HEK293 (cell line): ENCODE measurements around the gene FAM118A.

ENCODE experiments used
- EGR2 ChIP-seq: fragments of 450-650 bp; formaldehyde crosslinking; IDR thresholded peaks from 2 replicates; pipeline ENCODE4 v1.5.1; 2016; ENCODE audit warnings: low read depth, missing biosample characterization, missing genetic modification characterization
- GLI4 ChIP-seq: fragments of 450-650 bp; formaldehyde crosslinking; IDR thresholded peaks from 2 replicates; pipeline ENCODE4 v1.5.1; 2016; ENCODE audit warnings: missing biosample characterization, missing genetic modification characterization
- SALL2 ChIP-seq: fragments of 450-650 bp; formaldehyde crosslinking; IDR thresholded peaks from 2 replicates; pipeline ENCODE4 v1.5.0; 2017; ENCODE audit warnings: missing biosample characterization, mild to moderate bottlenecking, missing genetic modification characterization, borderline replicate concordance
- SP2 ChIP-seq: fragments of 450-650 bp; formaldehyde crosslinking; IDR thresholded peaks from 2 replicates; pipeline ENCODE4 v1.5.1; 2016; ENCODE audit warnings: missing biosample characterization, missing genetic modification characterization
- ZBTB21 ChIP-seq: fragments of 450-650 bp; formaldehyde crosslinking; IDR thresholded peaks from 2 replicates; pipeline ENCODE4 v1.5.1; 2017; ENCODE audit warnings: missing biosample characterization, missing genetic modification characterization
- ZBTB7A ChIP-seq: fragments of 450-650 bp; formaldehyde crosslinking; IDR thresholded peaks from 2 replicates; pipeline ENCODE4 v1.5.1; 2016; ENCODE audit warnings: low read depth, missing biosample characterization, missing genetic modification characterization
- ZFHX2 ChIP-seq: fragments of 450-650 bp; formaldehyde crosslinking; conservative IDR thresholded peaks from 2 replicates; pipeline ENCODE4 v1.5.1; 2016; ENCODE audit warnings: missing biosample characterization, missing genetic modification characterization
- ZFP69B ChIP-seq: fragments of 450-650 bp; formaldehyde crosslinking; IDR thresholded peaks from 2 replicates; pipeline ENCODE4 v1.5.1; 2016; ENCODE audit warnings: missing biosample characterization, missing genetic modification characterization
- ZNF140 ChIP-seq: fragments of 450-650 bp; formaldehyde crosslinking; IDR thresholded peaks from 2 replicates; pipeline ENCODE4 v1.5.1; 2016; ENCODE audit warnings: missing biosample characterization, missing genetic modification characterization
- ZNF184 ChIP-seq: fragments of 450-650 bp; IDR thresholded peaks from 2 replicates; pipeline ENCODE4 v1.5.1; 2018; ENCODE audit warnings: missing biosample characterization, mild to moderate bottlenecking, missing genetic modification characterization
- ZNF211 ChIP-seq: fragments of 450-650 bp; formaldehyde crosslinking; IDR thresholded peaks from 2 replicates; pipeline ENCODE4 v1.5.1; 2016; ENCODE audit warnings: low read depth, missing biosample characterization, missing genetic modification characterization
- ZNF24 ChIP-seq: fragments of 450-650 bp; formaldehyde crosslinking; IDR thresholded peaks from 2 replicates; pipeline ENCODE4 v1.5.1; 2016; ENCODE audit warnings: missing biosample characterization, missing genetic modification characterization
- ZNF266 ChIP-seq: fragments of 450-650 bp; formaldehyde crosslinking; IDR thresholded peaks from 2 replicates; pipeline ENCODE4 v1.5.1; 2016; ENCODE audit warnings: missing biosample characterization, missing genetic modification characterization, low read depth
- ZNF311 ChIP-seq: fragments of 450-650 bp; formaldehyde crosslinking; IDR thresholded peaks from 2 replicates; pipeline ENCODE4 v1.5.1; 2017; ENCODE audit warnings: missing biosample characterization, missing genetic modification characterization, borderline replicate concordance
- ZNF366 ChIP-seq: fragments of 450-650 bp; formaldehyde crosslinking; conservative IDR thresholded peaks from 2 replicates; pipeline ENCODE4 v1.5.1; 2016; ENCODE audit warnings: missing biosample characterization, missing genetic modification characterization
- ZNF544 ChIP-seq: fragments of 450-650 bp; formaldehyde crosslinking; IDR thresholded peaks from 2 replicates; pipeline ENCODE4 v1.5.0; 2017; ENCODE audit warnings: missing biosample characterization, missing genetic modification characterization
- ZNF571 ChIP-seq: fragments of 450-650 bp; formaldehyde crosslinking; IDR thresholded peaks from 2 replicates; pipeline ENCODE4 v1.5.0; 2017; ENCODE audit warnings: missing biosample characterization, missing genetic modification characterization
- ZNF621 ChIP-seq: fragments of 450-650 bp; formaldehyde crosslinking; IDR thresholded peaks from 2 replicates; pipeline ENCODE4 v1.5.1; 2017; ENCODE audit warnings: missing biosample characterization, missing genetic modification characterization
- ZNF776 ChIP-seq: fragments of 450-650 bp; formaldehyde crosslinking; IDR thresholded peaks from 2 replicates; pipeline ENCODE4 v1.5.0; 2017; ENCODE audit warnings: missing biosample characterization, missing genetic modification characterization, borderline replicate concordance
- ZNF785 ChIP-seq: fragments of 450-650 bp; formaldehyde crosslinking; IDR thresholded peaks from 2 replicates; pipeline ENCODE4 v1.5.1; 2016; ENCODE audit warnings: missing biosample characterization, missing genetic modification characterization
- TF ChIP-seq, protein P1 (sequence below): fragments of 450-650 bp; formaldehyde crosslinking; conservative IDR thresholded peaks from 2 replicates; pipeline ENCODE4 v1.5.1; 2016; ENCODE audit warnings: low read depth, missing biosample characterization, missing genetic modification characterization
- TF ChIP-seq, protein P2 (sequence below): fragments of 450-650 bp; formaldehyde crosslinking; IDR thresholded peaks from 2 replicates; pipeline ENCODE4 v1.5.1; 2017; ENCODE audit warnings: missing biosample characterization, missing genetic modification characterization
- TF ChIP-seq, protein P3 (sequence below): fragments of 450-650 bp; formaldehyde crosslinking; IDR thresholded peaks from 2 replicates; pipeline ENCODE4 v1.5.1; 2017; ENCODE audit warnings: missing biosample characterization, mild to moderate bottlenecking, missing genetic modification characterization, moderate library complexity
- TF ChIP-seq, protein P4 (sequence below): fragments of 450-650 bp; formaldehyde crosslinking; IDR thresholded peaks from 2 replicates; pipeline ENCODE4 v1.5.1; 2016; ENCODE audit warnings: missing biosample characterization, missing genetic modification characterization
- TF ChIP-seq, protein P5 (sequence below): fragments of 450-650 bp; formaldehyde crosslinking; IDR thresholded peaks from 2 replicates; pipeline ENCODE4 v1.5.0; 2017; ENCODE audit warnings: missing biosample characterization, missing genetic modification characterization, borderline replicate concordance
- TF ChIP-seq, protein P6 (sequence below): fragments of 450-650 bp; formaldehyde crosslinking; IDR thresholded peaks from 2 replicates; pipeline ENCODE4 v1.5.1; 2016; ENCODE audit warnings: missing biosample characterization, missing genetic modification characterization

The FAM118A gene

DNA sequence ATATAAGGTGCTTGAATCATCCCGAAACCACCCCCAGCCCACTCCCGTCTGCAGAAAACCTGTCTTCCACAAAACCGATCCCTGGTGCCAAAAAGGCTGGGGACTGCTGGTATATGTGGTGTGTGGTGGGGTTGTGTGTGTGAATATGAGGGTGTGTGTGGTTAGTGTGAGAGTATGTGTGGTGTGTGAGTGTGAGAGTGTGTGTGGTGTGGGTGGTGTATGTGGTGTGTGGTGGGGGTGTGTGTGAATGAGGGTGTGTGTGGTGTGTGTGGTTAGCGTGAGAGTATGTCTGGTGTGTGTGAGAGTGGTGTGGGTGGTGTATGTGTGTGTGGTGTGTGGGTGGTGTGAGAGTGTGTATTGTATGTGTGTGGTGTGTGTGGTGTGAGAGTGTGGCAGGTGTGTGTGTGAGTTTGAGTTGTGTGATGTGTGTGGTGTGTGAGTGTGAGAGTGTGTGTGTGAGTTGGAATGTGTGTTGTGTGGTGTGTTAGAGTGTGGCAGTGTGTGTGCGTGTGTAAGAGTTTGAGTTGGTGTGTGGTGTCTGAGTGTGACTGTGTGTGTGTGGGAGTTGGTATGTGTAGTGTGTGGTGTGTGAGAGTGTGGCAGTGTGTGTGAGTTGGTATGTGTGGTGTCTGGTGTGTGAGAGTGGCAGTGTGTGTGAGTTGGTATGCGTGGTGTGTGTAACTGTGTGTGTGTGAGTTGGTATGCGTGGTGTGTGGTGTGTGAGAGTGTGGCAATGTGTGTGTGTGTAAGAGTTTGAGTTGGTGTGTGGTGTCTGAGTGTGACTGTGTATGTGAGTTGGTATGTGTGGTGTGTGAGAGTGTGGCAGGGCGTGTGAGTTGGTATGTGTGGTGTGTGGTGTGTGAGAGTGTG, 18.4 kb upstream of the FAM118A start (continued):
- TF ChIP-seq, protein P1, sequence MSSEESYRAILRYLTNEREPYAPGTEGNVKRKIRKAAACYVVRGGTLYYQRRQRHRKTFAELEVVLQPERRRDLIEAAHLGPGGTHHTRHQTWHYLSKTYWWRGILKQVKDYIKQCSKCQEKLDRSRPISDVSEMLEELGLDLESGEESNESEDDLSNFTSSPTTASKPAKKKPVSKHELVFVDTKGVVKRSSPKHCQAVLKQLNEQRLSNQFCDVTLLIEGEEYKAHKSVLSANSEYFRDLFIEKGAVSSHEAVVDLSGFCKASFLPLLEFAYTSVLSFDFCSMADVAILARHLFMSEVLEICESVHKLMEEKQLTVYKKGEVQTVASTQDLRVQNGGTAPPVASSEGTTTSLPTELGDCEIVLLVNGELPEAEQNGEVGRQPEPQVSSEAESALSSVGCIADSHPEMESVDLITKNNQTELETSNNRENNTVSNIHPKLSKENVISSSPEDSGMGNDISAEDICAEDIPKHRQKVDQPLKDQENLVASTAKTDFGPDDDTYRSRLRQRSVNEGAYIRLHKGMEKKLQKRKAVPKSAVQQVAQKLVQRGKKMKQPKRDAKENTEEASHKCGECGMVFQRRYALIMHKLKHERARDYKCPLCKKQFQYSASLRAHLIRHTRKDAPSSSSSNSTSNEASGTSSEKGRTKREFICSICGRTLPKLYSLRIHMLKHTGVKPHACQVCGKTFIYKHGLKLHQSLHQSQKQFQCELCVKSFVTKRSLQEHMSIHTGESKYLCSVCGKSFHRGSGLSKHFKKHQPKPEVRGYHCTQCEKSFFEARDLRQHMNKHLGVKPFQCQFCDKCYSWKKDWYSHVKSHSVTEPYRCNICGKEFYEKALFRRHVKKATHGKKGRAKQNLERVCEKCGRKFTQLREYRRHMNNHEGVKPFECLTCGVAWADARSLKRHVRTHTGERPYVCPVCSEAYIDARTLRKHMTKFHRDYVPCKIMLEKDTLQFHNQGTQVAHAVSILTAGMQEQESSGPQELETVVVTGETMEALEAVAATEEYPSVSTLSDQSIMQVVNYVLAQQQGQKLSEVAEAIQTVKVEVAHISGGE (tag by site-specific recombination), result no peak
- TF ChIP-seq ZNF211 (tag by site-specific recombination) (no peak), ZBTB7A (no peak), SP2 (0 out of 2 replicates have a peak, but pooled peaks have one; percentile 15), EGR2 (tag by site-specific recombination) (peak; percentile 99), ZNF776 (tag by site-specific recombination) (peak; percentile 58; the same call in 1 of the 2 replicates), SALL2 (tag by site-specific recombination) (peak; percentile 66; the same call in 1 of the 2 replicates), GLI4 (tag by site-specific recombination) (peak; percentile 18; the same call in 1 of the 2 replicates), ZNF140 (tag by site-specific recombination) (peak; percentile 1; the same call in 1 of the 2 replicates), ZNF366 (no peak), ZNF785 (tag by site-specific recombination) (peak; percentile 56; the same call in 1 of the 2 replicates), ZNF311 (tag by site-specific recombination) (peak; percentile 67), ZNF544 (tag by site-specific recombination) (peak; percentile 53; the same call in 1 of the 2 replicates), ZNF621 (tag by site-specific recombination) (peak; percentile 13; the same call in 1 of the 2 replicates), ZFHX2 (peak; percentile 99), ZNF184 (tag by site-specific recombination) (no peak), ZNF24 (no peak), ZFP69B (tag by site-specific recombination) (peak; percentile 11; the same call in 1 of the 2 replicates), ZNF571 (tag by site-specific recombination) (no peak; the same call in 1 of the 2 replicates), ZNF266 (tag by site-specific recombination) (0 out of 2 replicates have a peak, but pooled peaks have one; percentile 6), ZBTB21 (tag by site-specific recombination) (0 out of 2 replicates have a peak, but pooled peaks have one; percentile 16)
- TF ChIP-seq, protein P2, sequence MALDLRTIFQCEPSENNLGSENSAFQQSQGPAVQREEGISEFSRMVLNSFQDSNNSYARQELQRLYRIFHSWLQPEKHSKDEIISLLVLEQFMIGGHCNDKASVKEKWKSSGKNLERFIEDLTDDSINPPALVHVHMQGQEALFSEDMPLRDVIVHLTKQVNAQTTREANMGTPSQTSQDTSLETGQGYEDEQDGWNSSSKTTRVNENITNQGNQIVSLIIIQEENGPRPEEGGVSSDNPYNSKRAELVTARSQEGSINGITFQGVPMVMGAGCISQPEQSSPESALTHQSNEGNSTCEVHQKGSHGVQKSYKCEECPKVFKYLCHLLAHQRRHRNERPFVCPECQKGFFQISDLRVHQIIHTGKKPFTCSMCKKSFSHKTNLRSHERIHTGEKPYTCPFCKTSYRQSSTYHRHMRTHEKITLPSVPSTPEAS (tag by site-specific recombination), result peak; percentile 92
- TF ChIP-seq, protein P3, sequence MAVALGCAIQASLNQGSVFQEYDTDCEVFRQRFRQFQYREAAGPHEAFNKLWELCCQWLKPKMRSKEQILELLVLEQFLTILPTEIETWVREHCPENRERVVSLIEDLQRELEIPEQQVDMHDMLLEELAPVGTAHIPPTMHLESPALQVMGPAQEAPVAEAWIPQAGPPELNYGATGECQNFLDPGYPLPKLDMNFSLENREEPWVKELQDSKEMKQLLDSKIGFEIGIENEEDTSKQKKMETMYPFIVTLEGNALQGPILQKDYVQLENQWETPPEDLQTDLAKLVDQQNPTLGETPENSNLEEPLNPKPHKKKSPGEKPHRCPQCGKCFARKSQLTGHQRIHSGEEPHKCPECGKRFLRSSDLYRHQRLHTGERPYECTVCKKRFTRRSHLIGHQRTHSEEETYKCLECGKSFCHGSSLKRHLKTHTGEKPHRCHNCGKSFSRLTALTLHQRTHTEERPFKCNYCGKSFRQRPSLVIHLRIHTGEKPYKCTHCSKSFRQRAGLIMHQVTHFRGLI (tag by site-specific recombination), result no peak
- TF ChIP-seq, protein P4, sequence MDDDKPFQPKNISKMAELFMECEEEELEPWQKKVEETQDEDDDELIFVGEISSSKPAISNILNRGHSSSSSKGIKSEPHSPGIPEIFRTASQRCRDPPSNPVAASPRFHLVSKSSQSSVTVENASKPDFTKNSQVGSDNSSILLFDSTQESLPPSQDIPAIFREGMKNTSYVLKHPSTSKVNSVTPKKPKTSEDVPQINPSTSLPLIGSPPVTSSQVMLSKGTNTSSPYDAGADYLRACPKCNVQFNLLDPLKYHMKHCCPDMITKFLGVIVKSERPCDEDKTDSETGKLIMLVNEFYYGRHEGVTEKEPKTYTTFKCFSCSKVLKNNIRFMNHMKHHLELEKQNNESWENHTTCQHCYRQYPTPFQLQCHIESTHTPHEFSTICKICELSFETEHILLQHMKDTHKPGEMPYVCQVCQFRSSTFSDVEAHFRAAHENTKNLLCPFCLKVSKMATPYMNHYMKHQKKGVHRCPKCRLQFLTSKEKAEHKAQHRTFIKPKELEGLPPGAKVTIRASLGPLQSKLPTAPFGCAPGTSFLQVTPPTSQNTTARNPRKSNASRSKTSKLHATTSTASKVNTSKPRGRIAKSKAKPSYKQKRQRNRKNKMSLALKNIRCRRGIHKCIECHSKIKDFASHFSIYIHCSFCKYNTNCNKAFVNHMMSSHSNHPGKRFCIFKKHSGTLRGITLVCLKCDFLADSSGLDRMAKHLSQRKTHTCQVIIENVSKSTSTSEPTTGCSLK (tag by site-specific recombination), result 0 out of 2 replicates have a peak, but pooled peaks have one; percentile 24
- TF ChIP-seq, protein P5, sequence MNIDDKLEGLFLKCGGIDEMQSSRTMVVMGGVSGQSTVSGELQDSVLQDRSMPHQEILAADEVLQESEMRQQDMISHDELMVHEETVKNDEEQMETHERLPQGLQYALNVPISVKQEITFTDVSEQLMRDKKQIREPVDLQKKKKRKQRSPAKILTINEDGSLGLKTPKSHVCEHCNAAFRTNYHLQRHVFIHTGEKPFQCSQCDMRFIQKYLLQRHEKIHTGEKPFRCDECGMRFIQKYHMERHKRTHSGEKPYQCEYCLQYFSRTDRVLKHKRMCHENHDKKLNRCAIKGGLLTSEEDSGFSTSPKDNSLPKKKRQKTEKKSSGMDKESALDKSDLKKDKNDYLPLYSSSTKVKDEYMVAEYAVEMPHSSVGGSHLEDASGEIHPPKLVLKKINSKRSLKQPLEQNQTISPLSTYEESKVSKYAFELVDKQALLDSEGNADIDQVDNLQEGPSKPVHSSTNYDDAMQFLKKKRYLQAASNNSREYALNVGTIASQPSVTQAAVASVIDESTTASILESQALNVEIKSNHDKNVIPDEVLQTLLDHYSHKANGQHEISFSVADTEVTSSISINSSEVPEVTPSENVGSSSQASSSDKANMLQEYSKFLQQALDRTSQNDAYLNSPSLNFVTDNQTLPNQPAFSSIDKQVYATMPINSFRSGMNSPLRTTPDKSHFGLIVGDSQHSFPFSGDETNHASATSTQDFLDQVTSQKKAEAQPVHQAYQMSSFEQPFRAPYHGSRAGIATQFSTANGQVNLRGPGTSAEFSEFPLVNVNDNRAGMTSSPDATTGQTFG (tag by site-specific recombination), result 0 out of 2 replicates have a peak, but pooled peaks have one; percentile 42
- TF ChIP-seq, protein P6, sequence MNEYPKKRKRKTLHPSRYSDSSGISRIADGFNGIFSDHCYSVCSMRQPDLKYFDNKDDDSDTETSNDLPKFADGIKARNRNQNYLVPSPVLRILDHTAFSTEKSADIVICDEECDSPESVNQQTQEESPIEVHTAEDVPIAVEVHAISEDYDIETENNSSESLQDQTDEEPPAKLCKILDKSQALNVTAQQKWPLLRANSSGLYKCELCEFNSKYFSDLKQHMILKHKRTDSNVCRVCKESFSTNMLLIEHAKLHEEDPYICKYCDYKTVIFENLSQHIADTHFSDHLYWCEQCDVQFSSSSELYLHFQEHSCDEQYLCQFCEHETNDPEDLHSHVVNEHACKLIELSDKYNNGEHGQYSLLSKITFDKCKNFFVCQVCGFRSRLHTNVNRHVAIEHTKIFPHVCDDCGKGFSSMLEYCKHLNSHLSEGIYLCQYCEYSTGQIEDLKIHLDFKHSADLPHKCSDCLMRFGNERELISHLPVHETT, result no peak
